Panc1 (cell line): Measurements from ENCODE around the gene SMYD4. TPM values are rescaled to one million over a fixed set of nuclear protein-coding genes. Genes with fewer than 3 reads are reported as not detected.

Experiments used
- ATAC-seq: fragments of 200-7000 bp; cut with Tn5 transposase; 2 replicates; pipeline ENCODE4 v1.9.1; 2020; ENCODE audit warnings: mild to moderate bottlenecking, moderate library complexity
- BruUV-seq: library from RNA; stranded (reverse); fragments of 400-500 nt; replicated peaks from 2 replicates; lab custom pipeline; 2021; lab: Mats Ljungman, UMichigan
- CTCF ChIA-PET: fragments of 300-600 bp; sonication (Branson Sonifier 250); formaldehyde crosslinking; loops from one replicate; lab custom pipeline; 2022; ENCODE audit warnings: antibody characterized with exemption; lab: Charles Lee
- POLR2A ChIA-PET: fragments of 300-600 bp; sonication (Branson Sonifier 250); formaldehyde crosslinking; loops from one replicate; lab custom pipeline; 2022; ENCODE audit warnings: antibody characterized with exemption; lab: Charles Lee
- DNase-seq: peaks from one replicate; pipeline ENCODE4 v3.0.0-alpha.2; 2010; ENCODE audit warnings: low read depth, low spot score
- H3K27ac ChIP-seq: 2 replicates; pipeline ENCODE4 v1.5.1; 2011; ENCODE audit warnings: mild to moderate bottlenecking, low read length, inconsistent platforms
- H3K27me3 ChIP-seq: fragments of 200-500 bp; sonication (Bioruptor generic); 2 replicates; pipeline ENCODE4 v1.6.0; 2014; ENCODE audit warnings: low read length, inconsistent platforms; ENCODE audit not compliant: control insufficient read depth, insufficient read depth
- H3K36me3 ChIP-seq: fragments of 200-500 bp; sonication (Bioruptor generic); 2 replicates; pipeline ENCODE4 v1.5.1; 2014; ENCODE audit warnings: inconsistent platforms, mild to moderate bottlenecking, low read length, moderate library complexity; ENCODE audit not compliant: control insufficient read depth, insufficient read depth
- H3K4me1 ChIP-seq: 2 replicates; pipeline ENCODE4 v1.5.1; 2011; ENCODE audit warnings: inconsistent platforms, mild to moderate bottlenecking, low read length, moderate library complexity; ENCODE audit not compliant: control insufficient read depth, insufficient read depth
- H3K4me3 ChIP-seq, 2 experiments: 2 replicates each; pipeline ENCODE4 v1.5.1; 2011 to 2012; ENCODE audit warnings: low read depth in 2 of 2, low read length in 2 of 2, mild to moderate bottlenecking in 2 of 2, inconsistent platforms in 1 of 2, moderate library complexity in 1 of 2
- H3K9me3 ChIP-seq: fragments of 200-500 bp; sonication (Bioruptor generic); 2 replicates; pipeline ENCODE4 v1.5.1; 2014; ENCODE audit warnings: low read depth, mild to moderate bottlenecking, inconsistent platforms, low read length, moderate library complexity; ENCODE audit not compliant: control insufficient read depth, insufficient read depth
- CTCF ChIP-seq: fragments of 450-650 bp; IDR thresholded peaks from 2 replicates; pipeline ENCODE4 v1.5.1; 2017; ENCODE audit warnings: mild to moderate bottlenecking
- POLR2AphosphoS5 ChIP-seq: IDR thresholded peaks from 2 replicates; pipeline ENCODE4 v1.6.1; 2012; ENCODE audit warnings: mild to moderate bottlenecking, low read depth, low read length, moderate library complexity
- REST ChIP-seq, 2 experiments: IDR thresholded peaks; 2 replicates each; pipeline ENCODE4 v1.6.1; 2011 to 2012; ENCODE audit warnings: low read depth in 2 of 2, control low read depth in 1 of 2, low read length in 1 of 2, mild to moderate bottlenecking in 1 of 2, moderate library complexity in 1 of 2; ENCODE audit not compliant: insufficient read depth in 1 of 2
- SIN3A ChIP-seq: IDR thresholded peaks from 2 replicates; pipeline ENCODE4 v1.6.1; 2012; ENCODE audit warnings: low read depth, mild to moderate bottlenecking, low read length, moderate library complexity, borderline replicate concordance; ENCODE audit not compliant: insufficient read depth
- TCF7L2 ChIP-seq: IDR thresholded peaks from 2 replicates; pipeline ENCODE4 v1.6.1; 2011; ENCODE audit warnings: mild to moderate bottlenecking, low read depth, low read length, inconsistent platforms
- in situ Hi-C: cut with HindIII; loops from 2 replicates; pipeline ENCODE4 v1.10.0; 2016; ENCODE audit warnings: low sequenced_read_pairs, low pct_unique_long_range_greater_than_20kb
- intact Hi-C: fragments of 100-400 bp; cut with micrococcal nuclease; formaldehyde crosslinking; loops from one replicate; pipeline ENCODE4 v1.10.0; 2022; ENCODE audit not compliant: unreplicated experiment
- total RNA-seq: library from RNA; stranded (reverse); gene quantifications from one replicate; pipeline ENCODE4 v1.2.1, GENCODE V29; 2021; ENCODE audit not compliant: unreplicated experiment

The SMYD4 gene
- total RNA-seq, 1 experiment from 2014 or later: 17.1 TPM

GRCh38 chr17:1762233-1762900, 67.3 kb downstream of the SMYD4 start:
- in situ Hi-C loops: no loop called here

GRCh38 chr17:1759529-1759928, 70.2 kb downstream of the SMYD4 start:
- TF ChIP-seq REST (IDR thresholded peaks at IDR 0.05; ENCODE audit: insufficient read depth in 1 of 2, low read depth in 2 of 2, low read length in 1 of 2) (no peak), SIN3A (no peak), CTCF (no peak), POLR2AphosphoS5 (no peak), TCF7L2 (no peak)
- BruUV-seq: no TSS peak
- ATAC-seq (no peak), DNase-seq (no peak)
- Histone ChIP-seq H3K36me3 (no peaks in the 10 kb centered on the region), H3K4me1 (peaks cover 9% of the 10 kb centered on the region), H3K9me3 (no peaks in the 10 kb centered on the region), H3K27me3 (no peaks in the 10 kb centered on the region), H3K27ac (no peak overlapping the region), H3K4me3 (no peak overlapping the region)
- ChIA-PET POLR2A (no interaction called here), CTCF (no interaction called here)
- intact Hi-C loops (no loop called here), in situ Hi-C loops (no loop called here)

More at GRCh38 chr17:1762233-1762900, 67.3 kb downstream of the SMYD4 start:
- CTCF ChIA-PET: no interaction called here
- no peaks in the 10 kb centered on the region for H3K36me3 ChIP-seq
- POLR2A ChIA-PET: no interaction called here
- H3K4me3 ChIP-seq: peak overlapping the region in 1 of 2 experiments; percentile 23; a peak in 1 of 4 replicates
- intact Hi-C loops: no loop called here
- no peaks in the 10 kb centered on the region for H3K27me3 ChIP-seq
- TF ChIP-seq SIN3A (no peak), CTCF (no peak), REST (IDR thresholded peaks at IDR 0.05; ENCODE audit: insufficient read depth in 1 of 2, low read depth in 2 of 2, low read length in 1 of 2) (no peak), POLR2AphosphoS5 (no peak), TCF7L2 (no peak)
- peaks cover 9% of the 10 kb centered on the region for H3K4me1 ChIP-seq
- BruUV-seq: no TSS peak
- H3K9me3 ChIP-seq: no peaks in the 10 kb centered on the region
- H3K27ac ChIP-seq: no peak overlapping the region; the same call in 1 of the 2 replicates
- ATAC-seq: peak; percentile 37; the same call in 1 of the 2 replicates
- DNase-seq: no peak
